ENCODE results near the gene ZKSCAN4.

Gene ZKSCAN4

DNA sequence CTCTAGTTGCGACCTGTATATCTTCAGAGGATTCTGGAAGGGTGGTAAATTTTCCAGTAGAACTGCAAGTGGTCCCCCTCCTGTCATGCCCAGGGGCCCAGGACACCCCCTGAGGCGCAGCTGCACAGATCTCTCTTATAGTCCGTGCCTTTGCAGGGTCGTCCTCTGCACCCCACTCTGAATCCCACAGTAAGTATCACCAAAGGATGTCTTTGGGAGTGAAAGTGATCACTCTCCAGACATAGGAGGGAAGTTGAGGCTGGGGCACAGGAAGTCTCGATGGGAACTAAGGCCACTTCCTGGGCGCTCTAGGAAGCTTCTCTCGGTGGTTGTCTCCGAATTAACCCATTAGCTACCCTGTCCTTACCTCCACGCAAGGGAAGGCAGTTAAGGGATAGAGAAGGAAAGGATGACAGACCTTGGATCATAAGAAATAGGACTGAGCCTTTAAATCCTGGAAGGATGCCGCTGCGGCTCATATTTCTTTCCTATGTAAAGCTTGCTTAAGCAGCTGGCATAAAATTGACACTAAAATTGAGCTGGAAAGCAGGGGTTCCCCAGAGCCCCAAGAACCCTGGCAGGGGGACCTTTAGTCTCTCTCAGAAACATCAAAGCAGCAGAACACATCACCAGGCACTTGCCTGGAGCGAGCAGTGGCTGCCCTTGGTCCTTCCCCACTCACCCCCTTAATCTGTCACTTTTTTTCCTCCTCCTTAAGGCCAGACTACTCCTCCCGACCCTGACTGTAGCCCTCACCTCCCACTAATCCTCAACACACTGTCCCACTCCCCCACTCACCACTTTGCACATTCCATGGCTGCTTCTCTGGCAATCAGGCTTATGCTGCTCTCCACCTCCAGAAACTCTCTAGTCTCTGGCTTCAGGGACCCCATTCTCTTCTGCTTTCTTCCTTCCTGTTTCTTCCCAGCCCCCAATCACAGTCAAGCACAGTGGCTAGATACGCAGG, at the start of gene ZKSCAN4:
Gene ZKSCAN4 (minus strand): TSS at position 261 of the 967 bp plus-strand sequence. CDS start 289 bp downstream, outside the sequence.
- peak; percentile 83 for DNase-seq (ENCODE audit: low spot score)
- TF ChIP-seq, protein P1, sequence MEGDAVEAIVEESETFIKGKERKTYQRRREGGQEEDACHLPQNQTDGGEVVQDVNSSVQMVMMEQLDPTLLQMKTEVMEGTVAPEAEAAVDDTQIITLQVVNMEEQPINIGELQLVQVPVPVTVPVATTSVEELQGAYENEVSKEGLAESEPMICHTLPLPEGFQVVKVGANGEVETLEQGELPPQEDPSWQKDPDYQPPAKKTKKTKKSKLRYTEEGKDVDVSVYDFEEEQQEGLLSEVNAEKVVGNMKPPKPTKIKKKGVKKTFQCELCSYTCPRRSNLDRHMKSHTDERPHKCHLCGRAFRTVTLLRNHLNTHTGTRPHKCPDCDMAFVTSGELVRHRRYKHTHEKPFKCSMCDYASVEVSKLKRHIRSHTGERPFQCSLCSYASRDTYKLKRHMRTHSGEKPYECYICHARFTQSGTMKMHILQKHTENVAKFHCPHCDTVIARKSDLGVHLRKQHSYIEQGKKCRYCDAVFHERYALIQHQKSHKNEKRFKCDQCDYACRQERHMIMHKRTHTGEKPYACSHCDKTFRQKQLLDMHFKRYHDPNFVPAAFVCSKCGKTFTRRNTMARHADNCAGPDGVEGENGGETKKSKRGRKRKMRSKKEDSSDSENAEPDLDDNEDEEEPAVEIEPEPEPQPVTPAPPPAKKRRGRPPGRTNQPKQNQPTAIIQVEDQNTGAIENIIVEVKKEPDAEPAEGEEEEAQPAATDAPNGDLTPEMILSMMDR (IDR thresholded peaks at IDR 0.05; ENCODE audit: extremely low read depth, insufficient read depth, missing control alignments) = no peak
- in situ Hi-C loops (cut with MboI; ENCODE audit: low pct_unique_long_range_greater_than_20kb, low sequenced_read_pairs, unreplicated experiment) = no loop called here

- no peak for DNase-seq (ENCODE audit: low spot score)
- TF ChIP-seq, protein P1 (IDR thresholded peaks at IDR 0.05; ENCODE audit: extremely low read depth, insufficient read depth, missing control alignments) = no peak
- in situ Hi-C loops (cut with MboI; ENCODE audit: low pct_unique_long_range_greater_than_20kb, low sequenced_read_pairs, unreplicated experiment) = no loop called here
These were observed 44.5 kb upstream of the ZKSCAN4 start for GRCh38 chr6:28296520-28297060.

- DNase-seq (ENCODE audit: low spot score) = no peak
- TF ChIP-seq, protein P1 (IDR thresholded peaks at IDR 0.05; ENCODE audit: extremely low read depth, insufficient read depth, missing control alignments) = no peak
- in situ Hi-C loops (cut with MboI; ENCODE audit: low pct_unique_long_range_greater_than_20kb, low sequenced_read_pairs, unreplicated experiment) = no loop called here
These were observed 43.3 kb upstream of the ZKSCAN4 start for GRCh38 chr6:28295326-28295725.

DNA sequence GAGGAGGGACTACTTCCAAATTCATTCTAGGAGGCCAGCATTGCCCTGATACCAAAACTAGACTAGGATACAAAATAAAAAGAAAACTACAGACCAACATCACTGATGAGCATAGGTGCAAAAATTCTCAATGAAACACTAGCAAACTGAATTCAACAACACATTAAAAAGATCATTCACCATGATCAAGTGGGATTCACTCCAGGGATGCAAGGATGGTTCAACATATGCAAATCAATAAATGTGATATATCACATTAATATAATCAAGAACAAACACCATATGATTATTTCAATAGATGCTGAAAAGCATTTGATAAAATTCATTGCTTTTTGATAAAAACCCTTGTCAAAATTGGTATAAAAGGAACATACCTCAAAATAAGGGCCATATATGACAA, 39.5 kb upstream of the ZKSCAN4 start:
- TF ChIP-seq, protein P1 (IDR thresholded peaks at IDR 0.05; ENCODE audit: extremely low read depth, insufficient read depth, missing control alignments) = no peak
- no peak for DNase-seq (ENCODE audit: low spot score)
- in situ Hi-C loops (cut with MboI; ENCODE audit: low pct_unique_long_range_greater_than_20kb, low sequenced_read_pairs, unreplicated experiment) = no loop called here

GRCh38 chr6:28282926-28283325, 30.9 kb upstream of the ZKSCAN4 start:
- DNase-seq (ENCODE audit: low spot score) = no peak
- in situ Hi-C loops (cut with MboI; ENCODE audit: low pct_unique_long_range_greater_than_20kb, low sequenced_read_pairs, unreplicated experiment) = no loop called here
- TF ChIP-seq, protein P1 (IDR thresholded peaks at IDR 0.05; ENCODE audit: extremely low read depth, insufficient read depth, missing control alignments) = no peak

DNA sequence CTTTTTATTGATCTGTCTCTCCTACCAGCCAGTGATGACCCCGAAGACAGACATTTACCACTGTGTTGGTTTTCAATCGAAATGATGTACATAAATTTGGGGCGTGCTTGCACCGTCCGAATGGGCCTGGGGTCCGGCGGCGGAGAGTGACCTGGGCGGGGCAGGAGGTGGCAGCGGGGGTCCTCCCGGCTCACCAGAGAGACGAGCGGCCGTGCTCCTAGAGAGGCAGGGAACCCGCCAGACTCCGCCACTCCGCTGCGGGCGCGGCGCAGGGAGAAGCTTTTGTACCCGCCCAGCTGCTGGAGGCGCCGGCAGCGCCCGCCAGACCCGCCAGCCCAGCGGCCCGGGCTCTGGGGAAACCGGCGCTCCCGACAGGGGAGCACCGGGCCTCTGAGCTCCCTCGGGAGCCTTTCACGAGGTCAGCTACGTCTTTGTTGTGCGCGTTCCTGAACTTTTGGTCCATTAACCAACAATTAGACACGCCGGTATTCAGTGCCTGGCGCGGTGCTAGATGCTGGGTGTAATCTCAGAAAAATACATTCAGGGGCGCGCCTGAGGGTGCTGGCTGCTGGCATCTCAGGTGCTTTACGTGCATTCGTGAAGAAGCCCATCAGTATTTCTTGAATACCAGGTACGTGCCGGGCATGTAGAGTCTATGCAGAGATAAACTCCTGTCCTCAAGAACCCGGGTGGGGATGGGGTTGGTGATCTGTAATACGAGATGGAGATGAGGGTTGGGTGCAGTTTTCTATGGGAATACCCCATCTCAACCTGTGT, 29.4 kb upstream of the ZKSCAN4 start, which contains the start of gene PGBD1:
Gene PGBD1 (plus strand): TSS at position 285 of the 777 bp plus-strand sequence. CDS start 2,242 bp downstream, outside the sequence.
- in situ Hi-C loops (cut with MboI; ENCODE audit: low pct_unique_long_range_greater_than_20kb, low sequenced_read_pairs, unreplicated experiment) = no loop called here
- TF ChIP-seq, protein P1 (IDR thresholded peaks at IDR 0.05; ENCODE audit: extremely low read depth, insufficient read depth, missing control alignments) = no peak

More for the DNA sequence above, 29.4 kb upstream of the ZKSCAN4 start, which contains the start of gene PGBD1:
- peak; percentile 58 for DNase-seq (ENCODE audit: low spot score)

Measured in GM13977 (cell line).